ENCODE data around the gene EPB41L1. TPM values are rescaled to one million over a fixed set of nuclear protein-coding genes. Genes with fewer than 3 reads are reported as not detected.

Gene EPB41L1
- total RNA-seq, 4 donors from 2014 or later, result 9.0 to 33.5 (median 20.4) TPM

DNA sequence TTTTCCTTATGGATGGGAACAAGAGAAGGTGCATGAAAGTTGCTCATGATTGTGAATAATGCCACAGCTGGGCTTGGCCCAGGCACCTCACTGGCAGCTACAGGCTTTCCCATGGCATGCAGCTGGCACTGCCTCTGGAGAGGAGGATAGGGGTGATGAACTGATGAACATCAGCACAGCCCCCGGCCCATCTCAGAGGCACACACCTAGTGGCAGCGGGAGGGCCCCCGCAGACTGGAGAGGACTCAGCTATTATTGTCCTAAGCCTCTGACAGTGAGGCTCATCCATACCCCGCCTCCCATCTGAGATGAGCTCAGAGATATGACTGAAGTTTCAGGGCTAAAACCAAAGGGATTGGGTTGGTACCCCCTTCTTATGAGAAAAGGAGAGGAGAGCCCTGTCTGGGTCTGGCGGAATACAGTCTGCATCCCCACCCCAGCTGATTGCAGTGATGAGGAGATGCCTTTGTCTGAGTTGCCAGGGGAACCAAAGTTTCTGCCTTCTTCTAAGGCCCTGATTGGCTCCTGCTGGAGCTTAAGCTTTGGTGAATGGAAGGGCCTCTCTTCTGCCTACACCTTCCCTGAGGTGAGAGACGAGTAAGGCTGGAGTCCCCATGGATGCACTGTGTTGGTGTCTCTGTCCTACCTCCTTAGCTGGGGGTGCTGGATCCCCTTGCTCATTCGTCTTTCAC is 27.6 kb upstream of the EPB41L1 start:
- 88 to 91% methylated on average over 7 of the region's 7 CpGs for WGBS, 2 donors
- no peak for DNase-seq (ENCODE audit: low spot score in 2 of 2)
- TF ChIP-seq, protein P1, sequence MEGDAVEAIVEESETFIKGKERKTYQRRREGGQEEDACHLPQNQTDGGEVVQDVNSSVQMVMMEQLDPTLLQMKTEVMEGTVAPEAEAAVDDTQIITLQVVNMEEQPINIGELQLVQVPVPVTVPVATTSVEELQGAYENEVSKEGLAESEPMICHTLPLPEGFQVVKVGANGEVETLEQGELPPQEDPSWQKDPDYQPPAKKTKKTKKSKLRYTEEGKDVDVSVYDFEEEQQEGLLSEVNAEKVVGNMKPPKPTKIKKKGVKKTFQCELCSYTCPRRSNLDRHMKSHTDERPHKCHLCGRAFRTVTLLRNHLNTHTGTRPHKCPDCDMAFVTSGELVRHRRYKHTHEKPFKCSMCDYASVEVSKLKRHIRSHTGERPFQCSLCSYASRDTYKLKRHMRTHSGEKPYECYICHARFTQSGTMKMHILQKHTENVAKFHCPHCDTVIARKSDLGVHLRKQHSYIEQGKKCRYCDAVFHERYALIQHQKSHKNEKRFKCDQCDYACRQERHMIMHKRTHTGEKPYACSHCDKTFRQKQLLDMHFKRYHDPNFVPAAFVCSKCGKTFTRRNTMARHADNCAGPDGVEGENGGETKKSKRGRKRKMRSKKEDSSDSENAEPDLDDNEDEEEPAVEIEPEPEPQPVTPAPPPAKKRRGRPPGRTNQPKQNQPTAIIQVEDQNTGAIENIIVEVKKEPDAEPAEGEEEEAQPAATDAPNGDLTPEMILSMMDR (IDR thresholded peaks at IDR 0.05), result no peak
- no peak for TF ChIP-seq POLR2A (IDR thresholded peaks at IDR 0.05)
- H3K4me3 ChIP-seq (ENCODE audit: low read depth, poor library complexity, severe bottlenecking), result no peak overlapping the region
- intact Hi-C loops (cut with DNase I; ENCODE audit: low total_unique reads), result no loop called here

DNA sequence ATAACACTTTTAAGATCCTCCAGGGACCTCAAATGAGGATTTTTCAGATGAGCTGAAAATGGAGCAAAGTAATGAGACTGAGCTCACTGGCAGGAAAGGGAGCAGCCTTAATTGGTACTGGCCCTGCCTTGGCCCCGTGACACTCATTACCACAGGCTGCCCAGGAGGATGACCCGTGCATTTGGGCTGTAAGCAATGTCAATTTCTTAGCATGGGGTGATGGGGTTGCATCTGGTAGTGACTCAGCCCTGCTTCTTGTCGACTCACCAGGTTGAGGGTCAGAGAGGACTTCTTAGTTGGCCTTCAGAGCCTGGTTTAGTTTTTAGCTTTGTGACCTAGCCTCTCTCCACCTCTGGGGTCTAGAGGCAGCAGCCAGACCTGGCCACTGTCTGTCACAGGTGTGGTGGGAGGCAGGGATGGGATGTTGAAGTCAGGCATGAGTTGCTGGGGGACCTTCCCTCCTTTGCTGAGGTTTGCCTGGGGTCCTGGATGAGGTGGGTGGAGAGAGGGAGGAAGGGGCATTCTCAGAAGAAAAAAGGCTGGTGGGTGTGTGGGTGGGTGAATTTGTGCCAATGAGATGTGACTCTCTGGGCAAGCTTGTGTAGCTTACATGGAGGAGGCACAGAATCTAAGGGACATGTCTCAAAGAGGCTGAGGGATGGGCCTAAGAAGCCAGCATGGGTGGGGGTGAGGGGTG is 25.9 kb upstream of the EPB41L1 start:
- intact Hi-C loops (cut with DNase I; ENCODE audit: low total_unique reads), result no loop called here

DNA sequence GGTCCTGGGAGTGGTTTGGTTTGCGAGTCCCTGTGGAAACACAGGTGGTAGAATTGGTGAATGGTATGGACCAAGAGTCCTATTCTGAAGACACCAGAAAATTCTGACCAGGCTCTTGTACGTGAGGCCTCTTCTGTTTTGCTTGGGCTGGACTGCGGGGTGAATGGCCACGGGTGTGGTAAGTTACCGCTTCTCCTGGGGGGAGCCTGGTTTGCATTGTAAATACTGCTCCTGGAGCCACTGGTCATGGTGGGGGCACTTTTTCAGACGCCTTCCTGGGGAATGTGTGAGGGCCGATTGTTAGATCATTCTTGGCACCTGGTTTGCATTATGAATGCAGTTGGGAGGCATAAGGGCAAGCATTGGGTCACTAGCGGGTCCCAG is 25.4 kb upstream of the EPB41L1 start:
- WGBS, 2 donors, result 87 to 89% methylated on average over 8 of the region's 8 CpGs
- no peak for DNase-seq (ENCODE audit: low spot score in 2 of 2)
- intact Hi-C loops (cut with DNase I; ENCODE audit: low total_unique reads), result no loop called here
- H3K4me3 ChIP-seq (ENCODE audit: low read depth, poor library complexity, severe bottlenecking), result no peak overlapping the region
- TF ChIP-seq, protein P1 (IDR thresholded peaks at IDR 0.05), result no peak
- TF ChIP-seq POLR2A (IDR thresholded peaks at IDR 0.05), result no peak

More for the DNA sequence above, 25.9 kb upstream of the EPB41L1 start:
- TF ChIP-seq, protein P1 (IDR thresholded peaks at IDR 0.05), result no peak
- no peak for TF ChIP-seq POLR2A (IDR thresholded peaks at IDR 0.05)
- no peak for DNase-seq (ENCODE audit: low spot score in 2 of 2)
- WGBS, 2 donors, result 62 to 74% methylated on average over 3 of the region's 3 CpGs
- H3K4me3 ChIP-seq (ENCODE audit: low read depth, poor library complexity, severe bottlenecking), result no peak overlapping the region

DNA sequence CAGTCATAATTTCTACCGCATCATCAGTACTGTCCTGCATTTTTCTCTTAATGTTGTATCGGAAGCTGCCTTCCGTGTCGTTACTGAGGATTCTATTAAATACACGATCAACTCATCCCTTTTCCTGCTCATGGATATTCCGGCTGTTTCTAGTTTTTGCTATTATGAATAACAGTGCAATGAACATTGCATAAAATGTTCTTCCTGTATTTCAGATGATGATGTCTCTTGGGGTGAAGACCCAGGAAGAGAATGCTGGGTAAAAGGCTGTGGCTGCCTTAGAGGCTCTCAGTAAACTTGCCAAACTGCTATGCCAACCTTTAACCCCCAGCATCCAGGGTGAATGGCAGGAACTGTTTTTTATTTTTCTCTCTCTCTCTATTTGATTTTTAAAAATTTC is 24.1 kb upstream of the EPB41L1 start:
- TF ChIP-seq, protein P1 (IDR thresholded peaks at IDR 0.05), result no peak
- no peak for TF ChIP-seq POLR2A (IDR thresholded peaks at IDR 0.05)
- H3K4me3 ChIP-seq (ENCODE audit: low read depth, poor library complexity, severe bottlenecking), result no peak overlapping the region
- WGBS, 2 donors, result 69 to 74% methylated on average over 6 of the region's 6 CpGs
- intact Hi-C loops (cut with DNase I; ENCODE audit: low total_unique reads), result no loop called here
- DNase-seq (ENCODE audit: low spot score in 2 of 2), result no peak

DNA sequence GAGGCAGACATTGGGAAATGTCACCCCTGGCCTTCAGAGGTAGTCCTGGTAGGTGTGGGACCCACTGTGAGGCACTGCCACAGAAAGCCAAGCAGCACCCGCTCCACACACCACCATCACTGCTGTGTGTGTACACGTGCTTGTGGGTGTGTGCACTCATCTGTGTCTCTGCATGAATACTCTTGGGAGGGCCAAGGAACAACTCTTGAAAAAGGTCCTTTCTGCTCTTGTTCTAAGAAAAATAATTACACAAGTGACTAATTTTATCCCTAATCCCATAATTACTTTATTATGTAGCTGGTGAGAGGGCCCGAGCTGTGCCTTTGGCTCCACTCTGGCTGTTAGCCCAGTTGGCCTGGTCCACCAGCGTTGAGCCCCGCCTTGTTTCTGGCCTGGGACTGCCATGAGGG is 21.7 kb upstream of the EPB41L1 start:
- no peak for TF ChIP-seq POLR2A (IDR thresholded peaks at IDR 0.05)
- TF ChIP-seq, protein P1 (IDR thresholded peaks at IDR 0.05), result no peak
- DNase-seq (ENCODE audit: low spot score in 2 of 2), result no peak
- no peak overlapping the region for H3K4me3 ChIP-seq (ENCODE audit: low read depth, poor library complexity, severe bottlenecking)
- intact Hi-C loops (cut with DNase I; ENCODE audit: low total_unique reads), result no loop called here
- 59 to 62% methylated on average over 5 of the region's 5 CpGs for WGBS, 2 donors

Data from lower leg skin (tissue), 4 donors.